Epithelial cell of umbilical artery (primary cell): Measurements from ENCODE around the gene C19orf53. TPM values are rescaled to one million over a fixed set of nuclear protein-coding genes. Genes with fewer than 3 reads are reported as not detected.

ENCODE experiments used
- total RNA-seq: library from RNA; depleted of rRNA; stranded (reverse); fragments of >200 nt; gene quantifications from 2 replicates; pipeline ENCODE4 v1.2.3, GENCODE V29; 2014

The C19orf53 gene
- 47.9 and 58.8 TPM in 2 replicates for total RNA-seq

GRCh38 chr19:13774217-13775191 lies at the start of gene C19orf53:
C19orf53 (plus strand) TSS chr19:13774456; CDS start chr19:13774478, 22 bp downstream.

DNA sequence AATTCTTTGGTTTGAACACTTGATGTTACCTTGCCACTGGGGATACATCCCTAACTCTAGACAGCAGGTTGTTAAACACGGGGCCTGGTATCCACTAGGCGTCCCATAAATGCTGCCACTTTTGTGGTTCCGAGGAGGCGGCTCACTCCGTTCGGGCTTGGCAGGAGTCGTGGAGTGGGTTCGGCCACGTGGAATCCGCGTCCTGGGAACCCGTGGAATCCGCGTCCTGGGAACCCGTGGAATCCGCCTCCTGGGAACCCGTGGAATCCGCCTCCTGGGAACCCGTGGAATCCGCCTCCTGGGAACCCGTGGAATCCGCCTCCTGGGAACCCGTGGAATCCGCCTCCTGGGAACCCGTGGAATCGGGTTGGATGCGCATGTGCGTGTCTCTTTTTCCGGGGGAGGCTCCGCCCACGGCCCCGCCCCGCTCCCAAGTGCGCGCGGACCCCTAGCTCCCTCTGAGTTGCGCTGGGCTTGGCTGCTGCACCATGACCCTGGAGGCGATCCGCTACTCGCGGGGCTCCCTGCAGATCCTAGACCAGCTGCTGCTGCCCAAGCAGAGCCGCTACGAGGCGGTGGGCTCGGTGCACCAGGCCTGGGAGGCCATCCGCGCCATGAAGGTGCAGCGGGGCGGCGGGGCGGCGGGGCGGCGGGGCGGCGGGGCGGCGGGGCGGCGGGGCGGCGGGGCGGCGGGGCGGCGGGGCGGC lies 10.0 kb upstream of the C19orf53 start, which contains the start of gene MRI1:
Gene MRI1, plus strand, starts transcription at position 422 of the 707 bp plus-strand sequence. Its CDS starts 67 bp downstream, at position 489.

DNA sequence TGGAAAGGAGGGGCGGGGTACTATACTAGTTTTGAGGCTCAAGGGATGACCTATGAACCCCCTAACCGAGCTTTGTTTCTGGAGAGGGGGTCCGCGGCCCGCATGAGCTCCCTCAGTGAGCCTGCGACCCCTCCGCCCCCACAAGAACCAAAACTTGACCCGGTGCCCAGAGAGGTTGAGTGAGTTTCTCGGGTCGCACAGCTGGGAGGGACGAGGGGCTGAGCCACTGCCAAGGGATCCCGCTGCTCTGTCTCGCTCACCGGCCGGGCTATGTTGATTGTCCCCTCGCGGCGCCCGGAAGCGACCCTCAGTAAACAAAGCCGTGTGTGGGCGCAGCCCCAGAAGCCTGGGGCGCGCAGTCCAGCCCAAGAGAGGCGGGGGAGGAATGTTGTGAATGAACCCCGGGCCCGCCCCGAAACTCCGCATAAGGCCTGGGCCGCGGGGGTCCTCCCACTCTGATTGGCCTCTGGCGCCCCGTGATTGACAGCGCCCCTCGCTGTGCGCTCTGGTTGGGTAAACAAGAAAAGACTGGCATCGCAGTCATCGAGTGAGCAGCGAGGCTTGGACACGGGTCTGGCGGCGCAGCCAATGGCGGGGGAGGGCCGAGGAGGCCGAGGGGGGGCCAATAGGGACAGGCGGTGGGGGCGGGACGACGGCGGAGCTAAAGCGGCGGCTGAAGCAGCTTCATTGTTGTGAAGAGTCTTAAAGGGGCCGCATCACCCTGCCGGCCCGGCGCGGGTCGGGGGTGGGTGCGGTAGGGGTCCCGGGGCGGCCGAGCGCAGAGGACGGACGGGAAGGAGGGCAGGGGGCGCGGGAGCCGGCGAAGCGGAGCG lies 20.7 kb downstream of the C19orf53 start, which contains the start of gene ZSWIM4:
Gene ZSWIM4, plus strand, starts transcription at position 687 of the 833 bp plus-strand sequence. CDS start 206 bp downstream, outside the sequence.

Other genes with a start within 250 kb of the C19orf53 start
- gene MRI1, start 9.9 kb upstream of the C19orf53 start, total RNA-seq: 46.4 and 65.0 TPM in 2 replicates
- gene ZSWIM4, start 21.0 kb downstream of the C19orf53 start, total RNA-seq: 13.0 and 16.0 TPM in 2 replicates
- 1.2 TPM in 1 of 2 replicates, not detected in the other for gene NANOS3, start 102.7 kb downstream of the C19orf53 start, total RNA-seq
- gene BRME1, start 131.7 kb downstream of the C19orf53 start, total RNA-seq: 0.32 and 1.1 TPM in 2 replicates
- 4.1 and 4.2 TPM in 2 replicates for gene CC2D1A, start 131.7 kb downstream of the C19orf53 start, total RNA-seq
- gene PODNL1, start 164.0 kb downstream of the C19orf53 start, total RNA-seq: under 0.01 TPM in 1 of 2 replicates, not detected in the other
- gene DCAF15, start 178.1 kb downstream of the C19orf53 start, total RNA-seq: 9.7 and 10.2 TPM in 2 replicates
- 0.97 and 1.5 TPM in 2 replicates for gene RFX1, start 231.9 kb downstream of the C19orf53 start, total RNA-seq